K562 (cell line): Measurements from ENCODE around the gene ELOF1. TPM values are rescaled to one million over a fixed set of nuclear protein-coding genes. Genes with fewer than 3 reads are reported as not detected.

Source experiments
- CTCF ChIP-seq, 3 experiments: IDR thresholded peaks in 2 of 3; conservative IDR thresholded peaks in 1 of 3; 2 replicates each; pipeline ENCODE4 v1.5.1; 2011 to 2012; ENCODE audit warnings: low read length in 3 of 3, mild to moderate bottlenecking in 3 of 3, control low read depth in 2 of 3, improper control_type of control experiment in 1 of 3, inconsistent platforms in 1 of 3, low read depth in 1 of 3, mixed read lengths in 1 of 3, moderate library complexity in 1 of 3; ENCODE audit not compliant: insufficient read depth in 2 of 3
- EGR1 ChIP-seq: fragments of 450-650 bp; conservative IDR thresholded peaks from 2 replicates; pipeline ENCODE4 v1.6.1; 2017; ENCODE audit warnings: mild to moderate bottlenecking
- POLR2G ChIP-seq: fragments of 200-400 bp; formaldehyde crosslinking; IDR thresholded peaks from 2 replicates; pipeline ENCODE4 v1.6.1; 2017; ENCODE audit warnings: low read depth, mild to moderate bottlenecking, antibody characterized with exemption, low read length, moderate library complexity
- PREB ChIP-seq: sonication (generic); formaldehyde crosslinking; IDR thresholded peaks from 2 replicates; pipeline ENCODE4 v1.8.1; 2023; ENCODE audit warnings: mild to moderate bottlenecking, missing genetic modification reagents
- REST ChIP-seq, 2 experiments: fragments of 450-650 bp; formaldehyde crosslinking in 1 of 2; IDR thresholded peaks; 2 replicates each; pipeline versions ENCODE4 v1.4.0 to v1.6.1; 2014 to 2020; ENCODE audit warnings: mild to moderate bottlenecking in 2 of 2, borderline replicate concordance in 1 of 2, low read depth in 1 of 2
- TAL1 ChIP-seq: fragments of 450-650 bp; IDR thresholded peaks from 2 replicates; pipeline ENCODE4 v1.6.1; 2016; ENCODE audit warnings: mild to moderate bottlenecking
- TCF15 ChIP-seq: fragments of 250-450 bp; sonication (Bioruptor Pico); IDR thresholded peaks from 2 replicates; pipeline ENCODE4 v1.8.0; 2022; ENCODE audit warnings: moderate library complexity, mild to moderate bottlenecking, inconsistent platforms
- YY1 ChIP-seq, 3 experiments: IDR thresholded peaks; 2 replicates each; pipeline ENCODE4 v1.6.1; 2011; ENCODE audit warnings: low read length in 2 of 3, mild to moderate bottlenecking in 2 of 3, moderate library complexity in 2 of 3, borderline replicate concordance in 1 of 3, control low read depth in 1 of 3, low read depth in 1 of 3; ENCODE audit not compliant: insufficient read depth in 3 of 3, insufficient replicate concordance in 2 of 3, control insufficient read depth in 1 of 3, insufficient read length in 1 of 3; ENCODE audit errors: extremely low read depth in 1 of 3
- ZBTB5 ChIP-seq: fragments of 450-650 bp; IDR thresholded peaks from 2 replicates; pipeline ENCODE4 v1.6.1; 2017; ENCODE audit warnings: antibody characterized with exemption
- ZNF57 ChIP-seq: fragments of 450-650 bp; formaldehyde crosslinking; IDR thresholded peaks from 2 replicates; pipeline ENCODE4 v1.4.0; 2020; ENCODE audit warnings: mild to moderate bottlenecking, moderate library complexity
- polyA plus RNA-seq, 8 experiments: library from polyadenylated mRNA; depleted of rRNA in 4 of 8; stranded (reverse) in 5 of 8; unstranded in 3 of 8; fragments of >200 nt; fragmentation: Nextera tagmentation in 2 of 8; fragmentation: Illumina TruSeq in 1 of 8; extraction: Ambion mirVana in 2 of 8; extraction: Trizol in 1 of 8; gene quantifications; 2 replicates each; pipeline versions ENCODE4 v1.2.1 to v1.2.3, GENCODE V29; 2011 to 2014; ENCODE audit warnings: inconsistent platforms in 1 of 8, missing spikeins in 1 of 8
- total RNA-seq, 7 experiments: library from RNA; depleted of rRNA in 6 of 7; stranded (reverse); fragments of >200 nt in 6 of 7; fragmentation: Illumina TruSeq in 2 of 7; extraction: Trizol in 2 of 7; gene quantifications; 2 replicates each; pipeline versions ENCODE4 v1.2.1 to v1.2.3, GENCODE V29; 2011 to 2021; ENCODE audit warnings: low replicate concordance in 1 of 7

Gene ELOF1
- total and polyA plus RNA-seq, 9 of the 15 experiments (the other 6 are each of a cell fraction or from before 2014, with no cell fraction given), result 16.7 to 147 (median 74.2) TPM

GRCh38 chr19:11551603-11552235 lies 7.3 kb downstream of the ELOF1 start (continued):
- TF ChIP-seq REST (IDR thresholded peaks at IDR 0.05; ENCODE audit: borderline replicate concordance) (peak; percentile 56; the same call in 1 of the 2 replicates), REST (CRISPR knock-in tag; IDR thresholded peaks at IDR 0.05; ENCODE audit: low read depth) (no peak), PREB (CRISPR knock-in tag) (no peak), TAL1 (no peak), ZNF57 (no peak), EGR1 (no peak), YY1 (IDR thresholded peaks at IDR 0.05; ENCODE audit: borderline replicate concordance in 1 of 3, control insufficient read depth in 1 of 3, extremely low read depth in 1 of 3, insufficient read depth in 3 of 3, insufficient read length in 1 of 3, insufficient replicate concordance in 2 of 3, low read depth in 1 of 3, low read length in 2 of 3) (peak in 1 of 3 experiments; percentile 17), ZBTB5 (no peak), CTCF (IDR thresholded peaks at IDR 0.05 in 2 of 3, conservative IDR thresholded peaks at IDR 0.05 in 1 of 3; ENCODE audit: insufficient read depth in 2 of 3, low read depth in 1 of 3, low read length in 3 of 3) (peak; percentile 61 to 77 (median 64); a peak in 5 of 6 replicates), TCF15 (CRISPR knock-in tag) (no peak), POLR2G (peak; percentile 74)
